Measurements from ENCODE around the gene CPNE6. TPM values are rescaled to one million over a fixed set of nuclear protein-coding genes. Genes with fewer than 3 reads are reported as not detected.
"Not testable (repeated sequence)": the region's sequence is repeated elsewhere in the genome, so short reads cannot be mapped to it uniquely, and the experiment has no call there.

The CPNE6 gene
- total RNA-seq, 2 donors from 2014 or later, result 1.3 to 2.4 TPM

- H3K4me1 ChIP-seq (ENCODE audit: control insufficient read depth in 1 of 2, low read depth in 2 of 2), result peaks cover 0 to 5% of the 10 kb centered on the region in 2 donors
- H3K27me3 ChIP-seq (replicated peaks; ENCODE audit: insufficient read depth), result no peaks in the 10 kb centered on the region
- no peak for TF ChIP-seq CTCF (IDR thresholded peaks at IDR 0.05)
- no peak for ATAC-seq (ENCODE audit: insufficient number of reproducible peaks, low FRiP score, low read depth)
- H3K27ac ChIP-seq, result no peak overlapping the region
- H3K9me3 ChIP-seq, result no peaks in the 10 kb centered on the region
- no peaks in the 10 kb centered on the region for H3K36me3 ChIP-seq
- no peak overlapping the region for H3K4me3 ChIP-seq
- no peak for DNase-seq (ENCODE audit: low spot score)
These were observed 29.0 kb downstream of the CPNE6 start for GRCh38 chr14:24100197-24100981.

GRCh38 chr14:24100982-24101494, 29.7 kb downstream of the CPNE6 start:
- ATAC-seq (ENCODE audit: insufficient number of reproducible peaks, low FRiP score, low read depth), result no peak
- no peaks in the 10 kb centered on the region for H3K27me3 ChIP-seq (replicated peaks; ENCODE audit: insufficient read depth)
- no peak for DNase-seq (ENCODE audit: low spot score)
- no peak for TF ChIP-seq CTCF (IDR thresholded peaks at IDR 0.05)
- no peaks in the 10 kb centered on the region for H3K36me3 ChIP-seq
- H3K9me3 ChIP-seq, result no peaks in the 10 kb centered on the region
- H3K27ac ChIP-seq, result no peak overlapping the region
- H3K4me1 ChIP-seq (ENCODE audit: control insufficient read depth in 1 of 2, low read depth in 2 of 2), result no peaks in the 10 kb centered on the region
- no peak overlapping the region for H3K4me3 ChIP-seq

GRCh38 chr14:24102357-24103048, 31.1 kb downstream of the CPNE6 start:
- Histone ChIP-seq H3K27ac (no peak overlapping the region), H3K36me3 (no peaks in the 10 kb centered on the region), H3K4me3 (no peak overlapping the region), H3K9me3 (no peaks in the 10 kb centered on the region), H3K4me1 (ENCODE audit: control insufficient read depth in 1 of 2, low read depth in 2 of 2) (no peaks in the 10 kb centered on the region), H3K27me3 (replicated peaks; ENCODE audit: insufficient read depth) (no peaks in the 10 kb centered on the region)
- no peak for TF ChIP-seq CTCF (IDR thresholded peaks at IDR 0.05)
- no peak for ATAC-seq (ENCODE audit: insufficient number of reproducible peaks, low FRiP score, low read depth)
- no peak for DNase-seq (ENCODE audit: low spot score)

- Histone ChIP-seq H3K27me3 (replicated peaks; ENCODE audit: insufficient read depth) (no peaks in the 10 kb centered on the region), H3K9me3 (no peaks in the 10 kb centered on the region), H3K36me3 (no peaks in the 10 kb centered on the region), H3K4me3 (no peak overlapping the region), H3K4me1 (ENCODE audit: control insufficient read depth in 1 of 2, low read depth in 2 of 2) (no peaks in the 10 kb centered on the region), H3K27ac (no peak overlapping the region)
- DNase-seq (ENCODE audit: low spot score) (no peak), ATAC-seq (ENCODE audit: insufficient number of reproducible peaks, low FRiP score, low read depth) (no peak)
- no peak for TF ChIP-seq CTCF (IDR thresholded peaks at IDR 0.05)
These were observed 32.1 kb downstream of the CPNE6 start for GRCh38 chr14:24103451-24103850.

GRCh38 chr14:24105609-24106239, 34.4 kb downstream of the CPNE6 start:
- ATAC-seq (ENCODE audit: insufficient number of reproducible peaks, low FRiP score, low read depth); H3K27me3 ChIP-seq (replicated peaks; ENCODE audit: insufficient read depth); H3K36me3 ChIP-seq: not testable (repeated sequence)

More at GRCh38 chr14:24105609-24106239, 34.4 kb downstream of the CPNE6 start:
- not testable (repeated sequence) for H3K4me3 ChIP-seq; H3K9me3 ChIP-seq; DNase-seq (ENCODE audit: low spot score); H3K4me1 ChIP-seq (ENCODE audit: control insufficient read depth in 1 of 2, low read depth in 2 of 2); H3K27ac ChIP-seq
